Measurements from ENCODE around the gene MYO1D.

GRCh38 chr17:32757963-32758362 lies 119.0 kb downstream of the MYO1D start:
- no peak for TF ChIP-seq POLR2A (IDR thresholded peaks at IDR 0.05)
- TF ChIP-seq, protein P1, sequence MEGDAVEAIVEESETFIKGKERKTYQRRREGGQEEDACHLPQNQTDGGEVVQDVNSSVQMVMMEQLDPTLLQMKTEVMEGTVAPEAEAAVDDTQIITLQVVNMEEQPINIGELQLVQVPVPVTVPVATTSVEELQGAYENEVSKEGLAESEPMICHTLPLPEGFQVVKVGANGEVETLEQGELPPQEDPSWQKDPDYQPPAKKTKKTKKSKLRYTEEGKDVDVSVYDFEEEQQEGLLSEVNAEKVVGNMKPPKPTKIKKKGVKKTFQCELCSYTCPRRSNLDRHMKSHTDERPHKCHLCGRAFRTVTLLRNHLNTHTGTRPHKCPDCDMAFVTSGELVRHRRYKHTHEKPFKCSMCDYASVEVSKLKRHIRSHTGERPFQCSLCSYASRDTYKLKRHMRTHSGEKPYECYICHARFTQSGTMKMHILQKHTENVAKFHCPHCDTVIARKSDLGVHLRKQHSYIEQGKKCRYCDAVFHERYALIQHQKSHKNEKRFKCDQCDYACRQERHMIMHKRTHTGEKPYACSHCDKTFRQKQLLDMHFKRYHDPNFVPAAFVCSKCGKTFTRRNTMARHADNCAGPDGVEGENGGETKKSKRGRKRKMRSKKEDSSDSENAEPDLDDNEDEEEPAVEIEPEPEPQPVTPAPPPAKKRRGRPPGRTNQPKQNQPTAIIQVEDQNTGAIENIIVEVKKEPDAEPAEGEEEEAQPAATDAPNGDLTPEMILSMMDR (IDR thresholded peaks at IDR 0.05), result no peak
